SK-N-MC (cell line): ENCODE results near the gene CHRNA4.

Experiments used
- EZH2 ChIP-seq: fragments of 200-600 bp; sonication (generic); IDR thresholded peaks from one replicate; pipeline ENCODE4 v1.6.1; 2017; ENCODE audit warnings: antibody characterized with exemption
- POLR2AphosphoS5 ChIP-seq: IDR thresholded peaks from 2 replicates; pipeline ENCODE4 v1.6.1; 2012; ENCODE audit warnings: mild to moderate bottlenecking, low read depth, low read length, borderline replicate concordance

GRCh38 chr20:63377256-63377941 lies 16.2 kb upstream of the CHRNA4 start:
- TF ChIP-seq POLR2AphosphoS5, result no peak
- no peak for TF ChIP-seq EZH2
